GM12872 (cell line): ENCODE data around the gene CTDSP2.

Experiments used
- CTCF ChIP-seq: IDR thresholded peaks from 3 replicates; pipeline ENCODE4 v1.5.1; 2011; ENCODE audit warnings: low read depth, mild to moderate bottlenecking, low read length, moderate library complexity; ENCODE audit not compliant: insufficient read depth

Gene CTDSP2, protein sequence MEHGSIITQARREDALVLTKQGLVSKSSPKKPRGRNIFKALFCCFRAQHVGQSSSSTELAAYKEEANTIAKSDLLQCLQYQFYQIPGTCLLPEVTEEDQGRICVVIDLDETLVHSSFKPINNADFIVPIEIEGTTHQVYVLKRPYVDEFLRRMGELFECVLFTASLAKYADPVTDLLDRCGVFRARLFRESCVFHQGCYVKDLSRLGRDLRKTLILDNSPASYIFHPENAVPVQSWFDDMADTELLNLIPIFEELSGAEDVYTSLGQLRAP

DNA sequence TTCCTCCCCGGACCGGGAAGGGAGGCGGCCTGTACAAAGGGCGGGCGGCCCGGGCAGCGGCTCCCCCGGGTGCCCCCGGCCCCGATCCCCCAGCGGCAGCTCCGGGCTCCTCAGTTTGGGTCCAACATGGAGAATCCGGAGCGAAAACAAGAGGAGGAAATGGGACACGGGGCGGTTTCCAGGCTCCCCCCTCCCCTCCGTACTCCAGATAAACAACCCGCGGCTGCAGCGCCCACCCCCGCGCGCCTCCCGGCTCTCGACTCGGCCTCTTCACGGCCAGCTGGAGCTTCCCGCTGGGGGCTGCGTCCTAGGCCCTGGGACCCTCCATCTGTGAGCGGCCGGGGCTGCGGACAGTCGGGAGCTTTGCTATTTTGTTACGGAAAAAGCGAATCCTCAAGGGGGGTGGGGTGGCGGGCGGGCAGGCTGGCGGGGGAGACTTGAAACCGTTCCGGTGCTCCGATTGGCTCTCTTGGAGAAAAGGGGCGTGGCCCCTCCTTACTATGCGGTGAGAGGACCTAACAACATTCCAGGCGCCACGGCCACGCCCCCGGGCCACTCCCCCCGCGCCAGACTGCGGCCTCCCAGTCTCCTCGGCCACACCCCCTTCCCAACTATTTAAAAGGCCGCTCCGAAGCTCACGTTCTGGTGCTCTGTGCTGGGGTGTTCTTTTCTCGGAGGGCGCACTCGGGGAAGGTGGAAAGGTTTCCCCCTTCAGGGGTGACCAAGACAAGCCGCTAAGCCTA lies at the start of gene CTDSP2:
TSS of gene CTDSP2 (minus strand) at position 153 of the 743 bp plus-strand sequence. CDS start 294 bp downstream, outside the sequence.
- no peak for TF ChIP-seq CTCF

- no peak for TF ChIP-seq CTCF
These were observed 49.5 kb upstream of the CTDSP2 start for GRCh38 chr12:57896115-57896433.

DNA sequence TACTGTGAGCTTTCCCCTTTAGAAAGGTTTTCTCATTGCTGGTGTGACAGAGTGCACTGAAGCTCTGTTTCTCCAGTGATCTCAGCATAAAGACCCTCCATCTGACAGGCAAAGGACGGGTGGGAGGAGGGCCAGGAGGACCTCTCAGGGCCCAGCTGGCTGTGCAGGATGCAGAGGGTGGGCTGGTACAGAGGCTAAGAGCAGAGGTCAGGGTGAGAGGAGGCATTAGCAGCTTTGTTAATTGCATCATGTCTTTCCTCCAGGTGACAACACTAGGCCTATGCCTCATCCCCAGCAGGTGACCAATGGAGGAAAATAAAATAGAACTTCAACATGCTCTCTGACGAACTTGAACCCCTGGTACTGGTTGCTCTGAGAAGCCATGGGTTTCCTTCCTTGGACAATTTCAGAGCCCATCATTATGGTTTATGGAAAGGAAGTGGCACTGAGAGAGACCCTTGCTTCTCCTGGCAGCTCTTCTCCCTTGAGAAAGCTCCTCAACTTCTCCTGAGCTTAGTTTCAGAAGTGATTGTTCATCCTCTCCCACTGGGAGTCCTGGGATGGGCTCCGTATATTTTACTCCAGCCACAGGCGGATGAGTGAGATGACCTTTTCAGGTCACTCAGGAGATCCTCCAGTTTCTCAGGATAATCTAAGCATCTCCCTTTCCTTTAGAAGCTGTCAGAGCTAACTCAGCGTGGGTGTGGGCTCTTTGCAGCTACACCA lies 49.0 kb upstream of the CTDSP2 start:
- no peak for TF ChIP-seq CTCF

GRCh38 chr12:57894399-57895292 lies 48.1 kb upstream of the CTDSP2 start:
- no peak for TF ChIP-seq CTCF

GRCh38 chr12:57893431-57894353 lies 47.2 kb upstream of the CTDSP2 start:
- TF ChIP-seq CTCF, result no peak

DNA sequence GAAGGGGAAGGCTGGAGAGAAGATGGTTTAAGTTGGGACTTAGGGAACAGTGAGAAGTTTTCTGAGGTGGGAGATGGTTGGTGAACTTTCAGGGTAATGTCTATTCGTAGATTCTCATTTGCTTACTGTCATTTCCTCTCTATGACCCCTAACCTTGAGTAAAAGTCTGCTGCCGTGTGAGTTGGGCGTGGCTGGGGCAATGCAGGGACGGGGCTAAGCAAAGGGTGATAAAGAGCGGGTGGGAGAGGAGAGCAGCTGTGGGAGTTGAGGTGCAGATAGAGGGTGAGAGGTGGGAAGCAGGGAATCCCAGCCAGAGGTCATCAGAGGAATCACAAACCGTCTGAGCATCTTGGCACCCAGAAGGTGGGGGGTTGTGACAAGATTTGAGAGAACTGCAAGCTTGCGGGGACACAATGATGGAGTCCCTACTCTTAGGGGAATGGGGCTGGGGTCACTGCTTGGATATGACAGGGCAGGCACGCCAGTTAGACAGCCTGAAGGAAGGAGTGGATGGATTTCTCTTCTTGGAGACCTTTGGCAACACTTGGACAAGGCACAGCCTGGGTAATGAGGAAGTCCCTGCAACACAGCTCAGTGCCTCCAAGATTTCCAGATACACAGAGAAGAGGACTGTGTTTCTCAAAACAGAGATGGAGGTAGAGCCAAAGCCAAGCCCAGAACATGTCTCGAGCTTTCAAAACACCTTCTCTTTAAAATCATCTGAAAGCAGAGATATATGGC lies 45.9 kb upstream of the CTDSP2 start:
- TF ChIP-seq CTCF, result no peak
